ENCODE data around the gene POLR2E.

Gene POLR2E

GRCh38 chr19:1123381-1123780 is 28.2 kb upstream of the POLR2E start:
- H3K4me3 ChIP-seq: no peak overlapping the region
- no peak for DNase-seq (ENCODE audit: low read depth, low spot score)
- H3K9me3 ChIP-seq (ENCODE audit: low read depth, low read length): no peaks in the 10 kb centered on the region
- no peak overlapping the region for H3K27ac ChIP-seq
- no peak for TF ChIP-seq EZH2 (IDR thresholded peaks at IDR 0.05)
- TF ChIP-seq POLR2AphosphoS5 (IDR thresholded peaks at IDR 0.05; ENCODE audit: borderline replicate concordance, low read depth, low read length): no peak
- no peak for TF ChIP-seq FOXP2 (optimal IDR thresholded peaks at IDR 0.05; ENCODE audit: control extremely low read depth, extremely low read length, insufficient read depth)
- H3K9ac ChIP-seq (ENCODE audit: insufficient read length): no peak overlapping the region
- H3K36me3 ChIP-seq (ENCODE audit: insufficient read depth, low read length): peaks cover 12% of the 10 kb centered on the region; the same call in 1 of the 2 replicates

- H3K4me3 ChIP-seq: no peak overlapping the region
- H3K9ac ChIP-seq (ENCODE audit: insufficient read length): no peak overlapping the region
- H3K27ac ChIP-seq: no peak overlapping the region
- H3K9me3 ChIP-seq (ENCODE audit: low read depth, low read length): no peaks in the 10 kb centered on the region
- peaks cover 12% of the 10 kb centered on the region; the same call in 1 of the 2 replicates for H3K36me3 ChIP-seq (ENCODE audit: insufficient read depth, low read length)
- no peak for DNase-seq (ENCODE audit: low read depth, low spot score)
- TF ChIP-seq EZH2 (IDR thresholded peaks at IDR 0.05): no peak
Measured at GRCh38 chr19:1122972-1123363, 27.8 kb upstream of the POLR2E start.

- TF ChIP-seq POLR2AphosphoS5 (IDR thresholded peaks at IDR 0.05; ENCODE audit: borderline replicate concordance, low read depth, low read length) (no peak), FOXP2 (optimal IDR thresholded peaks at IDR 0.05; ENCODE audit: control extremely low read depth, extremely low read length, insufficient read depth) (no peak), EZH2 (IDR thresholded peaks at IDR 0.05) (no peak)
- Histone ChIP-seq H3K9me3 (ENCODE audit: low read depth, low read length) (no peaks in the 10 kb centered on the region), H3K27ac (no peak overlapping the region), H3K4me3 (no peak overlapping the region), H3K36me3 (ENCODE audit: insufficient read depth, low read length) (peaks cover 12% of the 10 kb centered on the region; the same call in 1 of the 2 replicates), H3K9ac (ENCODE audit: insufficient read length) (no peak overlapping the region)
- no peak for DNase-seq (ENCODE audit: low read depth, low spot score)
Measured at GRCh38 chr19:1122021-1122971, 27.1 kb upstream of the POLR2E start.

- H3K4me3 ChIP-seq: no peak overlapping the region
- TF ChIP-seq POLR2AphosphoS5 (IDR thresholded peaks at IDR 0.05; ENCODE audit: borderline replicate concordance, low read depth, low read length) (no peak), FOXP2 (optimal IDR thresholded peaks at IDR 0.05; ENCODE audit: control extremely low read depth, extremely low read length, insufficient read depth) (no peak), EZH2 (IDR thresholded peaks at IDR 0.05) (no peak)
- no peak for DNase-seq (ENCODE audit: low read depth, low spot score)
- no peak overlapping the region for H3K27ac ChIP-seq
- H3K9ac ChIP-seq (ENCODE audit: insufficient read length): no peak overlapping the region
- H3K9me3 ChIP-seq (ENCODE audit: low read depth, low read length): no peaks in the 10 kb centered on the region
- H3K36me3 ChIP-seq (ENCODE audit: insufficient read depth, low read length): peaks cover 15% of the 10 kb centered on the region; the same call in 1 of the 2 replicates
Measured at GRCh38 chr19:1121395-1121794, 26.2 kb upstream of the POLR2E start.

GRCh38 chr19:1119475-1120217 is 24.5 kb upstream of the POLR2E start:
- Histone ChIP-seq H3K36me3 (ENCODE audit: insufficient read depth, low read length) (peaks cover 15% of the 10 kb centered on the region; the same call in 1 of the 2 replicates), H3K27ac (no peak overlapping the region), H3K9me3 (ENCODE audit: low read depth, low read length) (no peaks in the 10 kb centered on the region), H3K9ac (ENCODE audit: insufficient read length) (no peak overlapping the region), H3K4me3 (no peak overlapping the region)
- no peak for DNase-seq (ENCODE audit: low read depth, low spot score)
- TF ChIP-seq POLR2AphosphoS5 (IDR thresholded peaks at IDR 0.05; ENCODE audit: borderline replicate concordance, low read depth, low read length) (no peak), FOXP2 (optimal IDR thresholded peaks at IDR 0.05; ENCODE audit: control extremely low read depth, extremely low read length, insufficient read depth) (no peak), EZH2 (IDR thresholded peaks at IDR 0.05) (no peak)

GRCh38 chr19:1118999-1119398 is 23.8 kb upstream of the POLR2E start:
- no peak for DNase-seq (ENCODE audit: low read depth, low spot score)
- no peaks in the 10 kb centered on the region for H3K9me3 ChIP-seq (ENCODE audit: low read depth, low read length)
- TF ChIP-seq POLR2AphosphoS5 (IDR thresholded peaks at IDR 0.05; ENCODE audit: borderline replicate concordance, low read depth, low read length) (no peak), FOXP2 (optimal IDR thresholded peaks at IDR 0.05; ENCODE audit: control extremely low read depth, extremely low read length, insufficient read depth) (no peak), EZH2 (IDR thresholded peaks at IDR 0.05) (no peak)
- no peak overlapping the region for H3K4me3 ChIP-seq
- peaks cover 14% of the 10 kb centered on the region; the same call in 1 of the 2 replicates for H3K36me3 ChIP-seq (ENCODE audit: insufficient read depth, low read length)
- no peak overlapping the region for H3K9ac ChIP-seq (ENCODE audit: insufficient read length)
- no peak overlapping the region for H3K27ac ChIP-seq

- Histone ChIP-seq H3K36me3 (ENCODE audit: insufficient read depth, low read length) (peaks cover 6% of the 10 kb centered on the region; the same call in 1 of the 2 replicates), H3K9me3 (ENCODE audit: low read depth, low read length) (no peaks in the 10 kb centered on the region), H3K9ac (ENCODE audit: insufficient read length) (no peak overlapping the region), H3K4me3 (no peak overlapping the region), H3K27ac (no peak overlapping the region)
- TF ChIP-seq FOXP2 (optimal IDR thresholded peaks at IDR 0.05; ENCODE audit: control extremely low read depth, extremely low read length, insufficient read depth) (no peak), EZH2 (IDR thresholded peaks at IDR 0.05) (no peak), POLR2AphosphoS5 (IDR thresholded peaks at IDR 0.05; ENCODE audit: borderline replicate concordance, low read depth, low read length) (no peak)
- DNase-seq (ENCODE audit: low read depth, low spot score): no peak
Measured at GRCh38 chr19:1117654-1118053, 22.5 kb upstream of the POLR2E start.

All from SK-N-MC (cell line).